Stimulated activated CD4-positive, alpha-beta T cell treated with anti-CD3 and anti-CD28 coated beads, Interleukin-1b, Interleukin-23, amount 100 ng/mL, for 4 hours (primary cell): Measurements from ENCODE around the gene SAMD7.
A peak's percentile ranks its signal among the peaks of the same experiment; 100 is the strongest.

ENCODE experiments used
- DNase-seq, 2 donors: peaks; one replicate each; pipeline ENCODE4 v3.0.0-alpha.2; 2020; ENCODE audit warnings: low read depth in 2 of 2

The SAMD7 gene

GRCh38 chr3:169911272-169911671 is at the start of gene SAMD7:
Gene SAMD7, plus strand, starts transcription at chr3:169911572. Its CDS starts 7,927 bp downstream, at chr3:169919499.
- DNase-seq = no peak

- no peak for DNase-seq
Measured at GRCh38 chr3:169861871-169862270, 49.5 kb upstream of the SAMD7 start.

- DNase-seq = peak; percentile 30 to 62
Measured at GRCh38 chr3:169863458-169863899, 47.9 kb upstream of the SAMD7 start.

GRCh38 chr3:169864270-169864669 is 47.1 kb upstream of the SAMD7 start:
- DNase-seq = no peak

- DNase-seq = peak in 1 of 2 donors; percentile 6
Measured at GRCh38 chr3:169865176-169865767, 46.1 kb upstream of the SAMD7 start.

GRCh38 chr3:169867584-169868210 is 43.7 kb upstream of the SAMD7 start:
- no peak for DNase-seq

GRCh38 chr3:169868369-169868768 is 43.0 kb upstream of the SAMD7 start:
- no peak for DNase-seq

GRCh38 chr3:169869484-169870220 is 41.7 kb upstream of the SAMD7 start, which contains the start of gene LRRC31:
Gene LRRC31, minus strand, starts transcription at chr3:169869935. Its CDS starts 128 bp downstream, at chr3:169869807.
- no peak for DNase-seq

- DNase-seq = no peak
Measured at GRCh38 chr3:169871129-169871886, 40.1 kb upstream of the SAMD7 start.

GRCh38 chr3:169879013-169879557 is 32.3 kb upstream of the SAMD7 start:
- no peak for DNase-seq

- no peak for DNase-seq
Measured at GRCh38 chr3:169879845-169880575, 31.4 kb upstream of the SAMD7 start.

- no peak for DNase-seq
Measured at GRCh38 chr3:169880576-169881250, 30.7 kb upstream of the SAMD7 start.

- DNase-seq = no peak
Measured at GRCh38 chr3:169886671-169887070, 24.7 kb upstream of the SAMD7 start.

- no peak for DNase-seq
Measured at GRCh38 chr3:169891886-169892285, 19.5 kb upstream of the SAMD7 start.

GRCh38 chr3:169894110-169894509 is 17.3 kb upstream of the SAMD7 start:
- DNase-seq = no peak

GRCh38 chr3:169895072-169895471 is 16.3 kb upstream of the SAMD7 start:
- DNase-seq = no peak

- DNase-seq = no peak
Measured at GRCh38 chr3:169897284-169897683, 14.1 kb upstream of the SAMD7 start.

- no peak for DNase-seq
Measured at GRCh38 chr3:169901453-169901852, 9.9 kb upstream of the SAMD7 start.

GRCh38 chr3:169905404-169905803 is 6.0 kb upstream of the SAMD7 start:
- no peak for DNase-seq

- DNase-seq = no peak
Measured at GRCh38 chr3:169907476-169907875, 3.9 kb upstream of the SAMD7 start.

GRCh38 chr3:169907944-169908343 is 3.4 kb upstream of the SAMD7 start:
- DNase-seq = no peak
